Omental fat pad (tissue), 4 donors: Measurements from ENCODE around the gene PRR33. TPM values are rescaled to one million over a fixed set of nuclear protein-coding genes. Genes with fewer than 3 reads are reported as not detected.

Source experiments
- ATAC-seq: fragments of 150-250 bp; one replicate; pipeline ENCODE4 v1.9.1; 2016; ENCODE audit warnings: mild to moderate bottlenecking, moderate library complexity; ENCODE audit not compliant: low FRiP score
- DNase-seq: peaks from one replicate; pipeline ENCODE4 v3.0.0-alpha.2; 2019; ENCODE audit warnings: low spot score
- CTCF ChIP-seq, 3 donors: fragments of 450-650 bp; IDR thresholded peaks; one replicate each; pipeline ENCODE4 v1.5.1; 2016 to 2017; ENCODE audit warnings: antibody characterized with exemption in 3 of 3, mild to moderate bottlenecking in 3 of 3, moderate library complexity in 2 of 3
- small RNA-seq: library from RNA; depleted of rRNA; stranded (forward); fragments of <200 nt; gene quantifications from one replicate; pipeline ENCODE3, GENCODE V24; 2016
- total RNA-seq, 4 donors: library from RNA; depleted of rRNA; stranded (reverse); fragments of >200 nt; gene quantifications; one replicate each; pipeline ENCODE4 v1.1.0, GENCODE V29; 2016

Gene PRR33
- total RNA-seq, 4 donors from 2014 or later = not detected

DNA sequence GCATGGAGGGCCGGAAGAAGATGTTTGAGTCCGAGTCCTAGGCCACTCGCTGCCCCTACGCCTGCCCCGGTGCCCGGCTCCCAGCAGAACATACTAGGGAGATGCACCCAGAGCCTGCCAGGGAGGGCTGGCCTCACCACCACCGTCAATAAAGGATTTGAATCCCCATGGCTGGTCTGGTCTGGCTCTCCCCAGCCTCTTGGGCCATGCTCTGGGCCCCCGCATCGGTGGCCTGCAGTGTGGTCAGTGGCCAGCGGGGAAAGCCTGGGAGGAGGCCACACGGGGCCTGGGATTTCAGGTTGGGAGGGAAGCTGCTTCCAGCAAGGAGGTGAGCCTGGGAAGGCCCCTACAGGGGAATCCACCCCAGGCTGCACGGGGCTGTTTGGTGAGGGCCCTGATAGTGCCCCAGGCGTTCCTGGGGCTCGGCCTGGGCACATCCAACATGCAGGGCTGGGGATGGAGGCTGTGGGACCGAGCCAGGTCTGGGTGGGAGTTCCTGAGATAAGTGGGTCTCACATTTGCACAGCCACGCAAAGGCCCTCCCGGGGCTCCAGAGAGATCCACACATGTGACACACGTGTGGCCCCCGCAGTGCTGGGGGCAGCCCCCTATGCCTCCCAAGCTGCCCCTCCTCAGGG is 50.1 kb downstream of the PRR33 start:
- no peak for DNase-seq
- TF ChIP-seq CTCF (IDR thresholded peaks at IDR 0.05) = no peak

DNA sequence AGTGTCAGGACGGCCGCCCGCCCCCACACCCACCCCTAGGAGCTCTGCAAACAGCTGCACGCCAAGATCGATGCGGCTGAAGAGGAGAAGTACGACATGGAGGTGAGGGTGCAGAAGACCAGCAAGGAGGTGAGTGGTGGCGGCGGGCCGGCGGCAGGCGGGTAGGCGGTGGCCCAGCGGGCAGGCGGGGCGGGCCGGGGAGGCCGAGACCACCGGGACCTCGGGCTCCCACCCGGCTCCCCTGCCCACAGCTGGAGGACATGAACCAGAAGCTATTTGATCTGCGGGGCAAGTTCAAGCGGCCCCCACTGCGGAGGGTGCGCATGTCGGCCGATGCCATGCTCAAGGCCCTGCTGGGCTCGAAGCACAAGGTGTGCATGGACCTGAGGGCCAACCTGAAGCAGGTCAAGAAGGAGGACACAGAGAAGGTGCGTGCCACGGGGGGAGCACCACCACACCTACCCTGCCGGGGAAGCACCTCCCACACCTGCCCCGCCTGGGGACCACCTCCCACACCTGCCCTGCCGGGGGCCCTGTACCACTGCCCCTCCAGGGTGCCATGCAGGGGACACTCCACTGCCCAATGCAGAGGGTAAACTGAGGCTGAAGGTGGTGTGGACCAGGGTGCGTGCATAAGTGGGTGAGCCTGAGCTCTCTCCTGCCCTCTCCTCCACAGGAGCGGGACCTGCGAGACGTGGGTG is 50.8 kb downstream of the PRR33 start:
- DNase-seq = no peak
- TF ChIP-seq CTCF (IDR thresholded peaks at IDR 0.05) = no peak
- no peak for ATAC-seq

More for the DNA sequence above, 50.1 kb downstream of the PRR33 start:
- ATAC-seq = no peak

DNA sequence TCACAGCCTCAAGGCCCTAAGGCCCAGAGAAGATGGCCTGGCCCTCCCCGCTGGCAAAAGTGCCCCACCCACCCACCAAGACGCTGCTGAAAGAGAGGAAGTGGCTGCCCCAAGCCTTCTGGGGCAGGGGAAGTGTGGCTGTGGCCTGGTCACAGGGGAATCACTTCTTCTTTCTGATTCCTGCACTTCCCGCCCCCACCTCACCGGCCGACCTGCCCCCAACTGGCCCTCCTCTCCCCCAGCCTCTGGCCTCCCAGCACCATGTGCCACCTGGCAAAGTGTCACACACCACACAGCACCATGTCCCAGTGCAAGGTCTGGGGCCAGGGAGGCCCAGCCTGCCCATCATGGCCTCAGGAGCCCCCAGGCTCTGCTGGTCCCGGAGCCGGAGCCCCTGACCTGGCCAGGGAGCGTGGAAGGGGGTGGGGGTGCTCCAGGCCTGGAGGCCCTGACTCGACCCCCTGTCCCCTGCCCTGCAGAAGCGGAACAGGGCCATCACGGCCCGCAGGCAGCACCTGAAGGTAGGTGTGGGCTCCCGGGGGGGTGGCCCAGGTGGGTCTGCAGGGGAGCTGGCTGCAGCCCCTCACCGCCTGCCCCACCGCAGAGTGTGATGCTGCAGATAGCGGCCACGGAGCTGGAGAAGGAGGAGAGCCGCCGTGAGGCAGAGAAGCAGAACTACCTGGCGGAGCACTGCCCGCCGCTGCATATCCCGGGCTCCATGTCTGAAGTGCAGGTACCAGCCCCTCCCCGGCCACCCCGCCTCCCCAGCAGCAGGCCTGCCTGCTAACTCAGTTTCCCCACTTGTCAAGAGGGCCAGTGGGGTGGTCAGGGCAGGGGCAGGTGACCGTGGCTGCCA is 51.5 kb downstream of the PRR33 start:
- no peak for ATAC-seq
- no peak for TF ChIP-seq CTCF (IDR thresholded peaks at IDR 0.05)
- no peak for DNase-seq

- ATAC-seq = no peak
- TF ChIP-seq CTCF (IDR thresholded peaks at IDR 0.05) = no peak
Measured at GRCh38 chr11:1839204-1839923, 52.3 kb downstream of the PRR33 start.

GRCh38 chr11:1838426-1839144 is 53.1 kb downstream of the PRR33 start, which contains the start of gene TNNI2:
Gene TNNI2 (plus strand): TSS chr11:1838981. CDS start chr11:1839697, 716 bp downstream.
- ATAC-seq = no peak
- no peak for TF ChIP-seq CTCF (IDR thresholded peaks at IDR 0.05)
- no peak for DNase-seq

More at GRCh38 chr11:1839204-1839923, 52.3 kb downstream of the PRR33 start:
- DNase-seq = no peak

Small RNA genes lying within 50 kb of the gene (small RNA-seq; reads per million reads assigned to genes)
- gene AC051649.1 = not detected
- gene MIR4298 = not detected

Other genes starting within 250 kb of the PRR33 start
- not detected for gene KRTAP5-6, start 194.7 kb downstream of the PRR33 start, total RNA-seq
- gene IFITM10, start 141.3 kb downstream of the PRR33 start, total RNA-seq = 1 to 10 TPM in 3 of 4 donors, under 1 TPM in 1; 0.79 to 2.3 (median 1.6) TPM
- 1,000 to 10,000 TPM in 1 of 4 donors, 100 to 1,000 TPM in 3; 359 to 1,165 (median 624) TPM for gene CTSD, start 128.0 kb downstream of the PRR33 start, total RNA-seq
- gene SYT8, start 56.9 kb downstream of the PRR33 start, total RNA-seq = not detected
- 1 to 10 TPM in 3 of 4 donors, not detected in 1; 1.4 to 3.7 (median 2.4) TPM for gene TNNI2, start 52.9 kb downstream of the PRR33 start, total RNA-seq
- gene LSP1, start 38.8 kb downstream of the PRR33 start, total RNA-seq = 10 to 100 TPM; 12.1 to 71.2 (median 49.8) TPM
- 10 to 100 TPM in 3 of 4 donors, 1 to 10 TPM in 1; 4.6 to 21.3 (median 14.4) TPM for gene TNNT3, start 27.8 kb upstream of the PRR33 start, total RNA-seq
- gene MRPL23, start 55.4 kb upstream of the PRR33 start, total RNA-seq = 100 to 1,000 TPM in 3 of 4 donors, 10 to 100 TPM in 1; 82.3 to 114 (median 111) TPM
- 1,000 to 10,000 TPM in 1 of 4 donors, 100 to 1,000 TPM in 3; 386 to 1,140 (median 511) TPM for gene H19, start 105.9 kb upstream of the PRR33 start, total RNA-seq
- gene IGF2, start 247.5 kb upstream of the PRR33 start, total RNA-seq = 10 to 100 TPM; 44.6 to 69.4 (median 52.3) TPM